Kidney (tissue), 14 donors: ENCODE data around the gene PRUNE2. TPM values are rescaled to one million over a fixed set of nuclear protein-coding genes. Genes with fewer than 3 reads are reported as not detected.

Experiments used
- DNase-seq, 5 donors: peaks; one replicate each; pipeline ENCODE4 v3.0.0-alpha.2; 2013 to 2020
- FAIRE-seq: peaks from 2 replicates; lab custom pipeline; 2012; peaks lifted over from hg19 to GRCh38; lab: Jason Lieb, UNC
- H3K27ac ChIP-seq, 2 donors: one replicate each; pipeline ENCODE4 v1.7.0; 2013; ENCODE audit warnings: low read depth in 2 of 2, low read length in 2 of 2, inconsistent platforms in 1 of 2
- H3K27me3 ChIP-seq: one replicate; pipeline ENCODE4 v1.7.1; 2013; ENCODE audit warnings: low read length, inconsistent platforms; ENCODE audit not compliant: control insufficient read depth, insufficient read depth
- H3K36me3 ChIP-seq, 3 donors: one replicate each; pipeline versions ENCODE4 v1.7.0 to v1.7.1; 2013; ENCODE audit warnings: low read length in 3 of 3, control low read depth in 1 of 3, inconsistent platforms in 1 of 3; ENCODE audit not compliant: insufficient read depth in 3 of 3, control insufficient read depth in 2 of 3
- H3K4me1 ChIP-seq, 3 donors: one replicate each; pipeline versions ENCODE4 v1.7.0 to v1.7.1; 2013; ENCODE audit warnings: low read length in 3 of 3, inconsistent platforms in 1 of 3, low read depth in 1 of 3; ENCODE audit not compliant: control insufficient read depth in 2 of 3, insufficient read depth in 2 of 3
- H3K4me3 ChIP-seq, 3 donors: one replicate each; pipeline versions ENCODE4 v1.7.0 to v1.8.1; 2013; ENCODE audit warnings: low read length in 3 of 3, control low read depth in 1 of 3, inconsistent platforms in 1 of 3
- H3K9ac ChIP-seq, 3 donors: one replicate each; pipeline versions ENCODE4 v1.7.0 to v1.7.1; 2013; ENCODE audit warnings: low read length in 3 of 3, control low read depth in 1 of 3, inconsistent platforms in 1 of 3
- H3K9me3 ChIP-seq, 3 donors: one replicate each; pipeline versions ENCODE4 v1.7.0 to v1.7.1; 2013; ENCODE audit warnings: low read length in 3 of 3, control low read depth in 1 of 3, inconsistent platforms in 1 of 3; ENCODE audit not compliant: control insufficient read depth in 2 of 3, insufficient read depth in 1 of 3
- intact Hi-C: fragments of 100-400 bp; cut with DNase I; formaldehyde crosslinking; loops from one replicate; pipeline ENCODE4 v1.11.1; 2022
- polyA plus RNA-seq: library from polyadenylated mRNA; stranded (reverse); fragments of 350-450 nt; fragmentation: Illumina TruSeq; extraction: RNeasy Lipid Tissue Mini Kit (QIAGEN cat#74804); gene quantifications from one replicate; pipeline ENCODE4 v1.2.3, GENCODE V29; 2014; ENCODE audit warnings: low read depth, low replicate concordance; ENCODE audit not compliant: insufficient read depth
- total RNA-seq: library from RNA; stranded (reverse); fragmentation: NEBNext Ultra II Directional; extraction: Animal tissue kit (Norgen Biotek cat#: 25700); gene quantifications from one replicate; pipeline ENCODE4 v1.2.1, GENCODE V29; 2021
- TF ChIP-seq, protein P1 (sequence below): IDR thresholded peaks from 3 replicates; pipeline ENCODE4 v1.5.1; 2012; ENCODE audit warnings: mild to moderate bottlenecking, moderate library complexity, borderline replicate concordance; ENCODE audit not compliant: insufficient read depth; ENCODE audit errors: extremely low read depth
- donor health status: control.
- donor health status: control.
- donor health status: control.
- donor health status: control.
- donor health status: control.
- donor health status: DM: yes; HTN: yes; CAD: no.
- donor health status: Normal renal cell carcinoma (clear cell type).

The PRUNE2 gene
- total and polyA plus RNA-seq, 2 donors from 2014 or later: 12.6 to 65.1 TPM

DNA sequence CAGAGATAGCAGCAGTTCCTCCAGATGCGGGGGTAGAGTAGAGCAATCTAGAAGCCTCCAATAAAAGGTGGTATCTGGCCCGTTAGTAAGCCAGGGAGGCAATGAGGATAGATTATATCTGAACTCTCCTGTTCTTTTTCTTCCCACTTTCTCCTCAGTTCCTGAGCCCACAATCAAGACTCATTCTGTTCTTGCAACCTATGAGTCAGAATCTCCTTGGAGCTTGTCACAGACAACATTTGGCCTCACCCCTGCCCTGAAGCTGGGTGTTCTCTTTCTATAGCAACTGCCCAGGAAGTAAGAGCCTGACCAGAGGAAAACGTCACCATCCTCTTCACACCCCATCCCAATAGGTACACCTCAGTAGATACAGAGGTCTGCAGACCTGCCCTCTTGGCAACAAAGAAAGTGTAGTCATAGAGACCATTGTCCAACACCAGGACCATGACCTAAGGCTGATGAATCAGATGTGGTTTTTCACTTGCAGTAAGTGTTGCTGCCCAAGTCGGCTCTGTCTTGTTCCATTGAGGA, 218.0 kb downstream of the PRUNE2 start:
- DNase-seq (no peak), FAIRE-seq (no peak)
- no peak overlapping the region for H3K4me3 ChIP-seq
- intact Hi-C loops: no loop called here
- H3K9me3 ChIP-seq: no peaks in the 10 kb centered on the region
- no peak overlapping the region for H3K9ac ChIP-seq
- TF ChIP-seq, protein P1, sequence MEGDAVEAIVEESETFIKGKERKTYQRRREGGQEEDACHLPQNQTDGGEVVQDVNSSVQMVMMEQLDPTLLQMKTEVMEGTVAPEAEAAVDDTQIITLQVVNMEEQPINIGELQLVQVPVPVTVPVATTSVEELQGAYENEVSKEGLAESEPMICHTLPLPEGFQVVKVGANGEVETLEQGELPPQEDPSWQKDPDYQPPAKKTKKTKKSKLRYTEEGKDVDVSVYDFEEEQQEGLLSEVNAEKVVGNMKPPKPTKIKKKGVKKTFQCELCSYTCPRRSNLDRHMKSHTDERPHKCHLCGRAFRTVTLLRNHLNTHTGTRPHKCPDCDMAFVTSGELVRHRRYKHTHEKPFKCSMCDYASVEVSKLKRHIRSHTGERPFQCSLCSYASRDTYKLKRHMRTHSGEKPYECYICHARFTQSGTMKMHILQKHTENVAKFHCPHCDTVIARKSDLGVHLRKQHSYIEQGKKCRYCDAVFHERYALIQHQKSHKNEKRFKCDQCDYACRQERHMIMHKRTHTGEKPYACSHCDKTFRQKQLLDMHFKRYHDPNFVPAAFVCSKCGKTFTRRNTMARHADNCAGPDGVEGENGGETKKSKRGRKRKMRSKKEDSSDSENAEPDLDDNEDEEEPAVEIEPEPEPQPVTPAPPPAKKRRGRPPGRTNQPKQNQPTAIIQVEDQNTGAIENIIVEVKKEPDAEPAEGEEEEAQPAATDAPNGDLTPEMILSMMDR: no peak
- no peaks in the 10 kb centered on the region for H3K27me3 ChIP-seq
- no peaks in the 10 kb centered on the region for H3K36me3 ChIP-seq
- no peaks in the 10 kb centered on the region for H3K4me1 ChIP-seq
- no peak overlapping the region for H3K27ac ChIP-seq

GRCh38 chr9:76686756-76687155, 219.2 kb downstream of the PRUNE2 start:
- H3K4me3 ChIP-seq: no peak overlapping the region
- H3K9me3 ChIP-seq: no peaks in the 10 kb centered on the region
- intact Hi-C loops: no loop called here
- TF ChIP-seq, protein P1: no peak
- no peaks in the 10 kb centered on the region for H3K27me3 ChIP-seq
- H3K9ac ChIP-seq: no peak overlapping the region
- DNase-seq (no peak), FAIRE-seq (no peak)
- no peaks in the 10 kb centered on the region for H3K36me3 ChIP-seq
- H3K27ac ChIP-seq: no peak overlapping the region
- no peaks in the 10 kb centered on the region for H3K4me1 ChIP-seq

- Histone ChIP-seq H3K9me3 (no peaks in the 10 kb centered on the region), H3K36me3 (no peaks in the 10 kb centered on the region), H3K9ac (no peak overlapping the region), H3K27ac (no peak overlapping the region), H3K4me3 (no peak overlapping the region), H3K27me3 (no peaks in the 10 kb centered on the region), H3K4me1 (no peaks in the 10 kb centered on the region)
- intact Hi-C loops: no loop called here
- FAIRE-seq: no peak
- no peak for DNase-seq
- TF ChIP-seq, protein P1: no peak
These were observed 221.7 kb downstream of the PRUNE2 start for GRCh38 chr9:76684213-76684612.

- Histone ChIP-seq H3K4me3 (no peak overlapping the region), H3K36me3 (no peaks in the 10 kb centered on the region), H3K9ac (no peak overlapping the region), H3K9me3 (no peaks in the 10 kb centered on the region), H3K27me3 (no peaks in the 10 kb centered on the region), H3K27ac (no peak overlapping the region), H3K4me1 (no peaks in the 10 kb centered on the region)
- intact Hi-C loops: no loop called here
- DNase-seq (no peak), FAIRE-seq (no peak)
- TF ChIP-seq, protein P1: no peak
These were observed 224.4 kb downstream of the PRUNE2 start for GRCh38 chr9:76681556-76681955.
